Brain microvascular endothelial cell (primary cell): Measurements from ENCODE around the gene DAB1.

Experiments used
- DNase-seq: peaks from one replicate; pipeline ENCODE4 v3.0.0-alpha.2; 2020
- H3K27ac ChIP-seq: fragments of 250-450 bp; sonication (Bioruptor Pico); 2 replicates; pipeline ENCODE4 v1.5.1; 2020; ENCODE audit warnings: mild to moderate bottlenecking, moderate library complexity
- H3K27me3 ChIP-seq: fragments of 250-450 bp; sonication (Bioruptor Pico); replicated peaks from 2 replicates; pipeline ENCODE4 v1.5.1; 2020; ENCODE audit warnings: mild to moderate bottlenecking
- H3K36me3 ChIP-seq: fragments of 250-450 bp; sonication (Bioruptor Pico); replicated peaks from 2 replicates; pipeline ENCODE4 v1.5.1; 2020; ENCODE audit warnings: mild to moderate bottlenecking
- H3K4me3 ChIP-seq: 2 replicates; pipeline ENCODE4 v1.5.1; 2011; ENCODE audit warnings: low read depth, mild to moderate bottlenecking, control low read depth, low read length, moderate library complexity
- CTCF ChIP-seq: IDR thresholded peaks from 2 replicates; pipeline ENCODE4 v1.5.1; 2011; ENCODE audit warnings: low read depth, mild to moderate bottlenecking, moderate library complexity, low read length, control low read depth, inconsistent platforms; ENCODE audit errors: missing control alignments
- in situ Hi-C: cut with HindIII; loops from 2 replicates; pipeline ENCODE4 v1.10.0; 2017; ENCODE audit warnings: low sequenced_read_pairs, low pct_ligation_motif_present

The DAB1 gene

GRCh38 chr1:57117753-57118152 lies 306.1 kb downstream of the DAB1 start:
- Histone ChIP-seq H3K27ac (no peak overlapping the region), H3K4me3 (no peak overlapping the region), H3K27me3 (no peaks in the 10 kb centered on the region), H3K36me3 (no peaks in the 10 kb centered on the region)
- DNase-seq = no peak
- no peak for TF ChIP-seq CTCF
- in situ Hi-C loops = no loop called here

- in situ Hi-C loops = no loop called here
- TF ChIP-seq CTCF = no peak
- Histone ChIP-seq H3K27me3 (no peaks in the 10 kb centered on the region), H3K4me3 (no peak overlapping the region), H3K27ac (no peak overlapping the region), H3K36me3 (no peaks in the 10 kb centered on the region)
- no peak for DNase-seq
These were observed 307.0 kb downstream of the DAB1 start for GRCh38 chr1:57116871-57117270.

- Histone ChIP-seq H3K27me3 (no peaks in the 10 kb centered on the region), H3K27ac (no peak overlapping the region), H3K4me3 (no peak overlapping the region), H3K36me3 (no peaks in the 10 kb centered on the region)
- no peak for DNase-seq
- TF ChIP-seq CTCF = no peak
- in situ Hi-C loops = no loop called here
These were observed 308.7 kb downstream of the DAB1 start for GRCh38 chr1:57115030-57115614.

GRCh38 chr1:57112148-57112547 lies 311.7 kb downstream of the DAB1 start:
- Histone ChIP-seq H3K27ac (no peak overlapping the region), H3K27me3 (no peaks in the 10 kb centered on the region), H3K36me3 (no peaks in the 10 kb centered on the region), H3K4me3 (no peak overlapping the region)
- no peak for TF ChIP-seq CTCF
- no peak for DNase-seq
- in situ Hi-C loops = no loop called here

- Histone ChIP-seq H3K4me3 (no peak overlapping the region), H3K36me3 (no peaks in the 10 kb centered on the region), H3K27me3 (no peaks in the 10 kb centered on the region), H3K27ac (no peak overlapping the region)
- no peak for DNase-seq
- in situ Hi-C loops = no loop called here
- TF ChIP-seq CTCF = no peak
These were observed 312.7 kb downstream of the DAB1 start for GRCh38 chr1:57111175-57111574.

- Histone ChIP-seq H3K4me3 (no peak overlapping the region), H3K27ac (no peak overlapping the region), H3K27me3 (no peaks in the 10 kb centered on the region), H3K36me3 (no peaks in the 10 kb centered on the region)
- DNase-seq = no peak
- no peak for TF ChIP-seq CTCF
- in situ Hi-C loops = no loop called here
These were observed 314.0 kb downstream of the DAB1 start for GRCh38 chr1:57109883-57110282.
